Activated CD4-positive, alpha-beta T cell treated with anti-CD3 and anti-CD28 coated beads for 48 hours (primary cell): ENCODE results near the gene DCAF16.

Experiments used
- DNase-seq: peaks from one replicate; pipeline ENCODE4 v3.0.0-alpha.2; 2020

Gene DCAF16

GRCh38 chr4:17781300-17782287 lies 29.0 kb downstream of the DCAF16 start, which contains the start of gene FAM184B:
FAM184B (minus strand) TSS chr4:17781621; CDS start chr4:17781299, 322 bp downstream.
- peak; percentile 35 for DNase-seq

GRCh38 chr4:17780501-17781299 lies 29.9 kb downstream of the DCAF16 start:
- no peak for DNase-seq

- DNase-seq = no peak
Measured at GRCh38 chr4:17778431-17778830, 32.1 kb downstream of the DCAF16 start.

- DNase-seq = no peak
Measured at GRCh38 chr4:17773135-17773698, 37.3 kb downstream of the DCAF16 start.

GRCh38 chr4:17771284-17771908 lies 39.2 kb downstream of the DCAF16 start:
- no peak for DNase-seq

- DNase-seq = no peak
Measured at GRCh38 chr4:17770845-17771244, 39.7 kb downstream of the DCAF16 start.

GRCh38 chr4:17769406-17770174 lies 41.0 kb downstream of the DCAF16 start:
- DNase-seq = no peak

- no peak for DNase-seq
Measured at GRCh38 chr4:17766826-17767458, 43.6 kb downstream of the DCAF16 start.

GRCh38 chr4:17765514-17766286 lies 44.9 kb downstream of the DCAF16 start:
- DNase-seq = no peak

GRCh38 chr4:17763931-17764330 lies 46.6 kb downstream of the DCAF16 start:
- DNase-seq = no peak

GRCh38 chr4:17763416-17763815 lies 47.1 kb downstream of the DCAF16 start:
- no peak for DNase-seq

- no peak for DNase-seq
Measured at GRCh38 chr4:17762726-17763125, 47.8 kb downstream of the DCAF16 start.

- no peak for DNase-seq
Measured at GRCh38 chr4:17761062-17761461, 49.5 kb downstream of the DCAF16 start.

- DNase-seq = no peak
Measured at GRCh38 chr4:17760626-17761025, 49.9 kb downstream of the DCAF16 start.

- no peak for DNase-seq
Measured at GRCh38 chr4:17758485-17758884, 52.1 kb downstream of the DCAF16 start.

- no peak for DNase-seq
Measured at GRCh38 chr4:17757621-17758020, 52.9 kb downstream of the DCAF16 start.

- no peak for DNase-seq
Measured at GRCh38 chr4:17753646-17754045, 56.9 kb downstream of the DCAF16 start.
